ENCODE measurements around the gene PGAP1. TPM values are rescaled to one million over a fixed set of nuclear protein-coding genes. Genes with fewer than 3 reads are reported as not detected.
A peak's percentile ranks its signal among the peaks of the same experiment; 100 is the strongest.

Gene PGAP1
- total RNA-seq, 1 experiment from 2014 or later = 15.7 TPM

GRCh38 chr2:196823750-196824522 lies 102.6 kb downstream of the PGAP1 start:
- Histone ChIP-seq H3K4me1 (ENCODE audit: control insufficient read depth, insufficient read depth, low read length) (no peaks in the 10 kb centered on the region), H3K9me3 (ENCODE audit: control insufficient read depth, insufficient read depth, low read depth, low read length) (no peaks in the 10 kb centered on the region), H3K27ac (ENCODE audit: low read length) (no peak overlapping the region), H3K4me3 (ENCODE audit: low read depth in 2 of 2, low read length in 2 of 2) (no peak overlapping the region), H3K27me3 (ENCODE audit: control insufficient read depth, insufficient read depth, low read length) (no peaks in the 10 kb centered on the region), H3K36me3 (ENCODE audit: control insufficient read depth, insufficient read depth, low read length) (no peaks in the 10 kb centered on the region)
- TF ChIP-seq POLR2AphosphoS5 (IDR thresholded peaks at IDR 0.05; ENCODE audit: low read depth, low read length) = no peak
- no peak for TF ChIP-seq TCF7L2 (IDR thresholded peaks at IDR 0.05; ENCODE audit: low read depth, low read length)
- TF ChIP-seq SIN3A (IDR thresholded peaks at IDR 0.05; ENCODE audit: borderline replicate concordance, insufficient read depth, low read depth, low read length) = no peak
- no peak for TF ChIP-seq REST (IDR thresholded peaks at IDR 0.05; ENCODE audit: insufficient read depth in 1 of 2, low read depth in 2 of 2, low read length in 1 of 2)
- no peak for TF ChIP-seq CTCF (IDR thresholded peaks at IDR 0.05)
- ChIA-PET CTCF (no interaction called here), POLR2A (no interaction called here)
- 0 out of 2 replicates have a peak, but pooled peaks have one; percentile 53 for ATAC-seq
- peak; percentile 22 for DNase-seq (ENCODE audit: low read depth, low spot score)
- in situ Hi-C loops (cut with HindIII; ENCODE audit: low pct_unique_long_range_greater_than_20kb, low sequenced_read_pairs) = no loop called here
- intact Hi-C loops (cut with micrococcal nuclease; ENCODE audit: unreplicated experiment) = no loop called here
- BruUV-seq (replicated peaks) = no TSS peak

- DNase-seq (ENCODE audit: low read depth, low spot score) (no peak), ATAC-seq (no peak)
- Histone ChIP-seq H3K9me3 (ENCODE audit: control insufficient read depth, insufficient read depth, low read depth, low read length) (no peaks in the 10 kb centered on the region), H3K27me3 (ENCODE audit: control insufficient read depth, insufficient read depth, low read length) (no peaks in the 10 kb centered on the region), H3K36me3 (ENCODE audit: control insufficient read depth, insufficient read depth, low read length) (no peaks in the 10 kb centered on the region), H3K4me1 (ENCODE audit: control insufficient read depth, insufficient read depth, low read length) (no peaks in the 10 kb centered on the region), H3K4me3 (ENCODE audit: low read depth in 2 of 2, low read length in 2 of 2) (no peak overlapping the region), H3K27ac (ENCODE audit: low read length) (no peak overlapping the region)
- intact Hi-C loops (cut with micrococcal nuclease; ENCODE audit: unreplicated experiment) (no loop called here), in situ Hi-C loops (cut with HindIII; ENCODE audit: low pct_unique_long_range_greater_than_20kb, low sequenced_read_pairs) (no loop called here)
- POLR2A ChIA-PET = no interaction called here
- CTCF ChIA-PET = no interaction called here
- BruUV-seq (replicated peaks) = no TSS peak
- no peak for TF ChIP-seq TCF7L2 (IDR thresholded peaks at IDR 0.05; ENCODE audit: low read depth, low read length)
- TF ChIP-seq SIN3A (IDR thresholded peaks at IDR 0.05; ENCODE audit: borderline replicate concordance, insufficient read depth, low read depth, low read length) = no peak
- no peak for TF ChIP-seq REST (IDR thresholded peaks at IDR 0.05; ENCODE audit: insufficient read depth in 1 of 2, low read depth in 2 of 2, low read length in 1 of 2)
- TF ChIP-seq CTCF (IDR thresholded peaks at IDR 0.05) = no peak
- TF ChIP-seq POLR2AphosphoS5 (IDR thresholded peaks at IDR 0.05; ENCODE audit: low read depth, low read length) = no peak
These were observed 105.3 kb downstream of the PGAP1 start for GRCh38 chr2:196821195-196821594.
